ENCODE measurements around the gene IRGQ. TPM values are rescaled to one million over a fixed set of nuclear protein-coding genes. Genes with fewer than 3 reads are reported as not detected.

Gene IRGQ
- total and polyA plus RNA-seq, 2 donors (not counting 3 experiments of a cell fraction or from before 2014, with no cell fraction given) = 15.8 to 33.2 TPM

- Histone ChIP-seq H3K9ac (replicated peaks; ENCODE audit: extremely low read depth, insufficient read depth, low read length) (no peak overlapping the region), H3K4me1 (ENCODE audit: control insufficient read depth, extremely low read depth, insufficient read depth, low read length) (no peaks in the 10 kb centered on the region), H2AFZ (ENCODE audit: low read depth, low read length) (no peak overlapping the region), H3K9me1 (replicated peaks; ENCODE audit: control insufficient read depth, extremely low read depth, insufficient read depth, low read length) (no peaks in the 10 kb centered on the region), H3K36me3 (ENCODE audit: control insufficient read depth in 2 of 2, extremely low read depth in 1 of 2, insufficient read depth in 2 of 2, low read length in 2 of 2) (peaks cover 0 to 36% of the 10 kb centered on the region in 2 experiments), H4K20me1 (replicated peaks; ENCODE audit: control insufficient read depth, extremely low read depth, insufficient read depth, low read length) (no peaks in the 10 kb centered on the region), H3K27ac (ENCODE audit: insufficient read depth, low read depth, low read length) (no peak overlapping the region), H3K9me3 (replicated peaks; ENCODE audit: control insufficient read depth, insufficient read depth, low read length) (no peaks in the 10 kb centered on the region), H3K4me2 (ENCODE audit: insufficient read depth, low read length) (no peak overlapping the region), H3K4me3 (replicated peaks in 1 of 3; ENCODE audit: insufficient read depth in 1 of 3, low read depth in 1 of 3, low read length in 3 of 3) (no peak overlapping the region), H3K79me2 (ENCODE audit: control insufficient read depth, insufficient read depth, low read length) (peaks cover 7% of the 10 kb centered on the region), H3K27me3 (ENCODE audit: control insufficient read depth in 2 of 2, insufficient read depth in 2 of 2, low read length in 2 of 2) (no peaks in the 10 kb centered on the region)
- FAIRE-seq = no peak
- POLR2A ChIA-PET = no interaction called here
- TF ChIP-seq POLR2AphosphoS5 (IDR thresholded peaks at IDR 0.05; ENCODE audit: insufficient read depth, low read depth, low read length) (no peak), GATA2 (IDR thresholded peaks at IDR 0.05; ENCODE audit: insufficient read depth, insufficient read length, low read depth, low read length) (no peak), MYC (IDR thresholded peaks at IDR 0.05; ENCODE audit: low read depth, low read length) (no peak), CTCF (IDR thresholded peaks at IDR 0.05; ENCODE audit: extremely low read depth in 1 of 2, insufficient read depth in 1 of 2, low read depth in 1 of 2, low read length in 2 of 2) (no peak), FOS (IDR thresholded peaks at IDR 0.05; ENCODE audit: borderline replicate concordance, insufficient read depth, low read length) (no peak), EZH2 (IDR thresholded peaks at IDR 0.05; ENCODE audit: borderline replicate concordance, low read depth, low read length, severe bottlenecking) (no peak)
- dilution Hi-C loops (cut with MboI; ENCODE audit: extremely low pct_ligation_motif_present, low sequenced_read_pairs) (no loop called here), intact Hi-C loops (cut with micrococcal nuclease) (no loop called here)
- CTCF ChIA-PET = no interaction called here
- no TSS peak for BruUV-seq (replicated peaks)
- DNase-seq (ENCODE audit: low read depth, low spot score) = no peak
Measured at GRCh38 chr19:43610493-43610892, 14.6 kb upstream of the IRGQ start.

GRCh38 chr19:43609872-43610271 is 13.9 kb upstream of the IRGQ start:
- H3K4me3 ChIP-seq (replicated peaks in 1 of 3; ENCODE audit: insufficient read depth in 1 of 3, low read depth in 1 of 3, low read length in 3 of 3) = no peak overlapping the region
- POLR2A ChIA-PET = no interaction called here
- no peaks in the 10 kb centered on the region for H3K4me1 ChIP-seq (ENCODE audit: control insufficient read depth, extremely low read depth, insufficient read depth, low read length)
- CTCF ChIA-PET = no interaction called here
- TF ChIP-seq JUN (IDR thresholded peaks at IDR 0.05; ENCODE audit: borderline replicate concordance, insufficient read depth, insufficient read length, low read depth) = no peak
- no peak for TF ChIP-seq CTCF (IDR thresholded peaks at IDR 0.05; ENCODE audit: extremely low read depth in 1 of 2, insufficient read depth in 1 of 2, low read depth in 1 of 2, low read length in 2 of 2)
- no peak for TF ChIP-seq FOS (IDR thresholded peaks at IDR 0.05; ENCODE audit: borderline replicate concordance, insufficient read depth, low read length)
- TF ChIP-seq GATA2 (IDR thresholded peaks at IDR 0.05; ENCODE audit: insufficient read depth, insufficient read length, low read depth, low read length) = no peak
- TF ChIP-seq MAX (IDR thresholded peaks at IDR 0.05; ENCODE audit: insufficient read depth, insufficient read length) = no peak
- TF ChIP-seq EZH2 (IDR thresholded peaks at IDR 0.05; ENCODE audit: borderline replicate concordance, low read depth, low read length, severe bottlenecking) = no peak
- no peak for TF ChIP-seq POLR2AphosphoS5 (IDR thresholded peaks at IDR 0.05; ENCODE audit: insufficient read depth, low read depth, low read length)
- no peak for TF ChIP-seq POLR2A (IDR thresholded peaks at IDR 0.05; ENCODE audit: low read depth, low read length)
- no peak for TF ChIP-seq MYC (IDR thresholded peaks at IDR 0.05; ENCODE audit: low read depth, low read length)
- DNase-seq (ENCODE audit: low read depth, low spot score) (no peak), FAIRE-seq (no peak)
- H3K9ac ChIP-seq (replicated peaks; ENCODE audit: extremely low read depth, insufficient read depth, low read length) = no peak overlapping the region
- intact Hi-C loops (cut with micrococcal nuclease) = no loop called here
- H3K9me1 ChIP-seq (replicated peaks; ENCODE audit: control insufficient read depth, extremely low read depth, insufficient read depth, low read length) = no peaks in the 10 kb centered on the region
- peaks cover 0 to 36% of the 10 kb centered on the region in 2 experiments for H3K36me3 ChIP-seq (ENCODE audit: control insufficient read depth in 2 of 2, extremely low read depth in 1 of 2, insufficient read depth in 2 of 2, low read length in 2 of 2)
- H3K9me3 ChIP-seq (replicated peaks; ENCODE audit: control insufficient read depth, insufficient read depth, low read length) = no peaks in the 10 kb centered on the region
- dilution Hi-C loops (cut with MboI; ENCODE audit: extremely low pct_ligation_motif_present, low sequenced_read_pairs) = no loop called here
- H3K27ac ChIP-seq (ENCODE audit: insufficient read depth, low read depth, low read length) = no peak overlapping the region
- BruUV-seq (replicated peaks) = no TSS peak
- H3K27me3 ChIP-seq (ENCODE audit: control insufficient read depth in 2 of 2, insufficient read depth in 2 of 2, low read length in 2 of 2) = no peaks in the 10 kb centered on the region
- H4K20me1 ChIP-seq (replicated peaks; ENCODE audit: control insufficient read depth, extremely low read depth, insufficient read depth, low read length) = no peaks in the 10 kb centered on the region
- H3K79me2 ChIP-seq (ENCODE audit: control insufficient read depth, insufficient read depth, low read length) = peaks cover 5% of the 10 kb centered on the region
- H3K4me2 ChIP-seq (ENCODE audit: insufficient read depth, low read length) = no peak overlapping the region
- no peak overlapping the region for H2AFZ ChIP-seq (ENCODE audit: low read depth, low read length)
